Tibial nerve (tissue), 3 donors: ENCODE results near the gene FRS2.

Source experiments
- POLR2A ChIP-seq, 2 donors: fragments of 450-650 bp; IDR thresholded peaks; one replicate each; pipeline ENCODE4 v1.6.1; 2017; ENCODE audit warnings: antibody characterized with exemption in 2 of 2, mild to moderate bottlenecking in 2 of 2, moderate library complexity in 2 of 2
- TF ChIP-seq, protein P1 (sequence below), 5 experiments: fragments of 200-600 bp in 3 of 5; fragments of 450-650 bp in 2 of 5; sonication (generic) in 3 of 5; IDR thresholded peaks; one replicate each; pipeline ENCODE4 v1.5.1; 2016 to 2019; ENCODE audit warnings: antibody characterized with exemption in 5 of 5, mild to moderate bottlenecking in 3 of 5, moderate library complexity in 2 of 5

DNA sequence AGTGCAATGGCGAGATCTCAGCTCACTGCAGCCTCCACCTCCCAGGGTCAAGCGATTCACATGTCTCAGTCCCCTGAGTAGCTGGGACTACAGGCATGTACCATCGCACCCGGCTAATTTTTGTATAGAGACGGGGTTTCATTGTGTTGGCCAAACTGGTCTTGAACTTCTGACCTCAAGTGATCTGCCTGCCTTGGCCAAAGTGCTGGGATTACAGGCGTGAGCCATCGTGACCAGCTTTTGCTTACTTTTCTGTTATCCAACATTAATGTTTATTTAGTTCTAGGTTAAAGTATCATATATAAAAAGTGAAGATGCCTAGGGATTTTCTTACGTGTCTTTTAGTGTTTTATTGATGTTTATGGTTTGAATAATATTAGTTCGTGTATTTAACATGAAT, 86.2 kb downstream of the FRS2 start:
- TF ChIP-seq, protein P1, sequence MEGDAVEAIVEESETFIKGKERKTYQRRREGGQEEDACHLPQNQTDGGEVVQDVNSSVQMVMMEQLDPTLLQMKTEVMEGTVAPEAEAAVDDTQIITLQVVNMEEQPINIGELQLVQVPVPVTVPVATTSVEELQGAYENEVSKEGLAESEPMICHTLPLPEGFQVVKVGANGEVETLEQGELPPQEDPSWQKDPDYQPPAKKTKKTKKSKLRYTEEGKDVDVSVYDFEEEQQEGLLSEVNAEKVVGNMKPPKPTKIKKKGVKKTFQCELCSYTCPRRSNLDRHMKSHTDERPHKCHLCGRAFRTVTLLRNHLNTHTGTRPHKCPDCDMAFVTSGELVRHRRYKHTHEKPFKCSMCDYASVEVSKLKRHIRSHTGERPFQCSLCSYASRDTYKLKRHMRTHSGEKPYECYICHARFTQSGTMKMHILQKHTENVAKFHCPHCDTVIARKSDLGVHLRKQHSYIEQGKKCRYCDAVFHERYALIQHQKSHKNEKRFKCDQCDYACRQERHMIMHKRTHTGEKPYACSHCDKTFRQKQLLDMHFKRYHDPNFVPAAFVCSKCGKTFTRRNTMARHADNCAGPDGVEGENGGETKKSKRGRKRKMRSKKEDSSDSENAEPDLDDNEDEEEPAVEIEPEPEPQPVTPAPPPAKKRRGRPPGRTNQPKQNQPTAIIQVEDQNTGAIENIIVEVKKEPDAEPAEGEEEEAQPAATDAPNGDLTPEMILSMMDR (IDR thresholded peaks at IDR 0.05), result no peak
- no peak for TF ChIP-seq POLR2A (IDR thresholded peaks at IDR 0.05)
